ENCODE results near the gene KCNIP1. TPM values are rescaled to one million over a fixed set of nuclear protein-coding genes. Genes with fewer than 3 reads are reported as not detected.

Gene KCNIP1
- total and polyA plus RNA-seq, 2 of the 13 experiments (the other 11 are each of a cell fraction or from before 2014, with no cell fraction given), result not detected

GRCh38 chr5:170720179-170720578, 216.4 kb downstream of the KCNIP1 start:
- Histone ChIP-seq H3K4me2 (ENCODE audit: low read depth, low read length) (no peak overlapping the region), H3K27ac (ENCODE audit: extremely low read length, insufficient read depth, low read length) (no peak overlapping the region), H3K4me1 (ENCODE audit: insufficient read depth, low read length) (no peaks in the 10 kb centered on the region), H3K27me3 (ENCODE audit: control insufficient read depth in 1 of 2, insufficient read depth in 2 of 2, low read length in 2 of 2) (peaks cover 0 to 27% of the 10 kb centered on the region in 2 experiments; a peak in 3 of 5 replicates), H3K79me2 (ENCODE audit: insufficient read depth, low read length) (no peaks in the 10 kb centered on the region), H3K9ac (ENCODE audit: insufficient read depth, low read depth, low read length) (no peak overlapping the region), H2AFZ (ENCODE audit: low read length) (no peak overlapping the region), H3K9me3 (ENCODE audit: low read length) (no peaks in the 10 kb centered on the region), H3K36me3 (replicated peaks in 1 of 2; ENCODE audit: control insufficient read depth in 1 of 2, insufficient read depth in 2 of 2, low read length in 2 of 2) (no peaks in the 10 kb centered on the region), H4K20me1 (ENCODE audit: insufficient read depth, low read length) (no peaks in the 10 kb centered on the region), H3K4me3 (replicated peaks in 1 of 3; ENCODE audit: insufficient read depth in 1 of 3, low read depth in 2 of 3, low read length in 3 of 3) (no peak overlapping the region)
- no peak for DNase-seq (ENCODE audit: low spot score)
- no peak for TF ChIP-seq CSRNP1 (CRISPR knock-in tag; IDR thresholded peaks at IDR 0.05)
- no peak for FAIRE-seq
- ChIA-PET POLR2A (no interaction called here), CTCF (ENCODE audit: low intra/inter-chr PET ratio, low total read pairs) (no interaction called here)
- WGBS (ENCODE audit: low lambda C conversion rate), result 0% methylated on average over 3 of the region's 4 CpGs
- intact Hi-C loops (cut with micrococcal nuclease; ENCODE audit: unreplicated experiment), result no loop called here
- no TSS peak for BruUV-seq (replicated peaks)
- no peak for ATAC-seq
- in situ Hi-C loops (cut with HindIII; ENCODE audit: extremely low pct_ligation_motif_present, low pct_unique_long_range_greater_than_20kb), result no loop called here

- no peak for TF ChIP-seq ZSCAN30 (CRISPR knock-in tag; IDR thresholded peaks at IDR 0.05)
- TF ChIP-seq NFATC3 (CRISPR knock-in tag; IDR thresholded peaks at IDR 0.05), result no peak
- no peak for TF ChIP-seq ZMAT5 (CRISPR knock-in tag; IDR thresholded peaks at IDR 0.05; ENCODE audit: borderline replicate concordance, low read depth)
- TF ChIP-seq ETV5 (CRISPR knock-in tag; IDR thresholded peaks at IDR 0.05; ENCODE audit: borderline replicate concordance), result no peak
- TF ChIP-seq CCDC6 (CRISPR knock-in tag; IDR thresholded peaks at IDR 0.05), result no peak
- no peak for TF ChIP-seq YEATS4 (CRISPR knock-in tag; IDR thresholded peaks at IDR 0.05; ENCODE audit: borderline replicate concordance)
- no peak for TF ChIP-seq ZKSCAN8 (CRISPR knock-in tag; IDR thresholded peaks at IDR 0.05; ENCODE audit: borderline replicate concordance)
- H3K9me3 ChIP-seq (ENCODE audit: low read length), result no peaks in the 10 kb centered on the region
- in situ Hi-C loops (cut with HindIII; ENCODE audit: extremely low pct_ligation_motif_present, low pct_unique_long_range_greater_than_20kb) (no loop called here), intact Hi-C loops (cut with micrococcal nuclease; ENCODE audit: unreplicated experiment) (no loop called here)
- no peak overlapping the region for H3K9ac ChIP-seq (ENCODE audit: insufficient read depth, low read depth, low read length)
- POLR2A ChIA-PET, result no interaction called here
- DNase-seq (ENCODE audit: low spot score) (no peak), FAIRE-seq (no peak), ATAC-seq (no peak)
- no TSS peak for BruUV-seq (replicated peaks)
- H3K36me3 ChIP-seq (replicated peaks in 1 of 2; ENCODE audit: control insufficient read depth in 1 of 2, insufficient read depth in 2 of 2, low read length in 2 of 2), result no peaks in the 10 kb centered on the region
- H3K79me2 ChIP-seq (ENCODE audit: insufficient read depth, low read length), result no peaks in the 10 kb centered on the region
- H3K27ac ChIP-seq (ENCODE audit: extremely low read length, insufficient read depth, low read length), result no peak overlapping the region
- 0% methylated on average over 1 of the region's 1 CpG for WGBS (ENCODE audit: low lambda C conversion rate)
- peaks cover 0 to 27% of the 10 kb centered on the region in 2 experiments; a peak in 3 of 5 replicates for H3K27me3 ChIP-seq (ENCODE audit: control insufficient read depth in 1 of 2, insufficient read depth in 2 of 2, low read length in 2 of 2)
- H3K4me3 ChIP-seq (replicated peaks in 1 of 3; ENCODE audit: insufficient read depth in 1 of 3, low read depth in 2 of 3, low read length in 3 of 3), result no peak overlapping the region
- H2AFZ ChIP-seq (ENCODE audit: low read length), result no peak overlapping the region
- CTCF ChIA-PET (ENCODE audit: low intra/inter-chr PET ratio, low total read pairs), result no interaction called here
- H3K4me2 ChIP-seq (ENCODE audit: low read depth, low read length), result no peak overlapping the region
- no peaks in the 10 kb centered on the region for H4K20me1 ChIP-seq (ENCODE audit: insufficient read depth, low read length)
- no peaks in the 10 kb centered on the region for H3K4me1 ChIP-seq (ENCODE audit: insufficient read depth, low read length)
Measured at GRCh38 chr5:170720984-170721383, 217.2 kb downstream of the KCNIP1 start.

Data from HepG2 (cell line).